KMS-11 (cell line): ENCODE results near the gene CDC25A.
"Not testable (repeated sequence)": the region's sequence is repeated elsewhere in the genome, so short reads cannot be mapped to it uniquely, and the experiment has no call there.

Experiments used
- H2AFZ ChIP-seq: fragments of 200-600 bp; sonication (generic); 2 replicates; pipeline ENCODE4 v1.6.1; 2016; ENCODE audit warnings: antibody characterized with exemption, mixed run types, low read depth
- H3K27ac ChIP-seq: fragments of 200-600 bp; sonication (generic); 2 replicates; pipeline ENCODE4 v1.6.1; 2016; ENCODE audit warnings: mild to moderate bottlenecking, mixed run types
- H3K27me3 ChIP-seq: fragments of 200-600 bp; sonication (generic); 2 replicates; pipeline ENCODE4 v1.6.1; 2017; ENCODE audit warnings: mild to moderate bottlenecking, low read depth, mixed run types, moderate library complexity; ENCODE audit not compliant: insufficient read depth
- H3K36me3 ChIP-seq: fragments of 200-600 bp; sonication (generic); 2 replicates; pipeline ENCODE4 v1.6.1; 2017; ENCODE audit warnings: mild to moderate bottlenecking, mixed run types; ENCODE audit not compliant: insufficient read depth
- H3K4me1 ChIP-seq: fragments of 200-600 bp; sonication (generic); 2 replicates; pipeline ENCODE4 v1.6.1; 2016; ENCODE audit warnings: mild to moderate bottlenecking, low read depth, mixed run types; ENCODE audit not compliant: poor library complexity, severe bottlenecking
- H3K4me2 ChIP-seq: fragments of 200-600 bp; sonication (generic); 2 replicates; pipeline ENCODE4 v1.7.0; 2016; ENCODE audit warnings: mild to moderate bottlenecking, mixed run types
- H3K4me3 ChIP-seq: fragments of 200-600 bp; sonication (generic); IDR thresholded peaks from 2 replicates; pipeline ENCODE4 v1.6.1; 2017; ENCODE audit warnings: low read depth, low read length, mixed read lengths; ENCODE audit not compliant: insufficient read depth
- H3K79me2 ChIP-seq: fragments of 200-600 bp; sonication (generic); 2 replicates; pipeline ENCODE4 v1.6.1; 2016; ENCODE audit warnings: low read depth, mixed run types; ENCODE audit not compliant: insufficient read depth
- H3K9ac ChIP-seq: fragments of 200-600 bp; sonication (generic); 2 replicates; pipeline ENCODE4 v1.6.1; 2016; ENCODE audit warnings: mild to moderate bottlenecking, mixed run types
- H4K20me1 ChIP-seq: fragments of 200-600 bp; sonication (generic); 2 replicates; pipeline ENCODE4 v1.6.1; 2016; ENCODE audit warnings: mild to moderate bottlenecking, mixed run types; ENCODE audit not compliant: insufficient read depth
- TF ChIP-seq, protein P1 (sequence below): fragments of 200-600 bp; sonication (generic); conservative IDR thresholded peaks from 2 replicates; pipeline ENCODE4 v1.6.1; 2017; ENCODE audit warnings: low read depth, mild to moderate bottlenecking, antibody characterized with exemption, low read length, moderate library complexity, mixed read lengths

The CDC25A gene

DNA sequence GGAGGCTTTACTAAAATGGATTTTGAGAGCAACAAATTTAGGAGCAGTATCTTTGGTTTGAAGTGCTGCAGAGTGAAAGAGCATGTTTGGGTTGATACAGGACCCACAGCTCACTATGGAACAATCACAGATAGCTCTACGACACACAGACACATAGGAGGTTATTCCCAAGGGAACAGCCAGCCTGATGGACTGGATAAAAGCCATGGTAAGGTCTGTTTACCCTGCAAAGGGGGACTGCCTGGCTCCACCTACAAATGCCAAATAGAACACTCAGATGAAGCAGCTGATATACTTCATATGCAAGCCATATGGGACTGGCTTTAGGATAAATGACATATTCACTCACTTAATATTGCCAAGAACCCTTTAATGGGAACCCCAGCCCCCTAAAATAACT, 75.4 kb downstream of the CDC25A start:
- Histone ChIP-seq H3K4me3 (no peak overlapping the region), H3K27ac (peak overlapping the region; percentile 8; the same call in 1 of the 2 replicates), H4K20me1 (no peaks in the 10 kb centered on the region), H2AFZ (no peak overlapping the region), H3K79me2 (no peaks in the 10 kb centered on the region), H3K36me3 (no peaks in the 10 kb centered on the region), H3K4me1 (peaks cover 20% of the 10 kb centered on the region), H3K27me3 (no peaks in the 10 kb centered on the region), H3K4me2 (peak overlapping the region; percentile 29; the same call in 1 of the 2 replicates), H3K9ac (no peak overlapping the region)
- TF ChIP-seq, protein P1, sequence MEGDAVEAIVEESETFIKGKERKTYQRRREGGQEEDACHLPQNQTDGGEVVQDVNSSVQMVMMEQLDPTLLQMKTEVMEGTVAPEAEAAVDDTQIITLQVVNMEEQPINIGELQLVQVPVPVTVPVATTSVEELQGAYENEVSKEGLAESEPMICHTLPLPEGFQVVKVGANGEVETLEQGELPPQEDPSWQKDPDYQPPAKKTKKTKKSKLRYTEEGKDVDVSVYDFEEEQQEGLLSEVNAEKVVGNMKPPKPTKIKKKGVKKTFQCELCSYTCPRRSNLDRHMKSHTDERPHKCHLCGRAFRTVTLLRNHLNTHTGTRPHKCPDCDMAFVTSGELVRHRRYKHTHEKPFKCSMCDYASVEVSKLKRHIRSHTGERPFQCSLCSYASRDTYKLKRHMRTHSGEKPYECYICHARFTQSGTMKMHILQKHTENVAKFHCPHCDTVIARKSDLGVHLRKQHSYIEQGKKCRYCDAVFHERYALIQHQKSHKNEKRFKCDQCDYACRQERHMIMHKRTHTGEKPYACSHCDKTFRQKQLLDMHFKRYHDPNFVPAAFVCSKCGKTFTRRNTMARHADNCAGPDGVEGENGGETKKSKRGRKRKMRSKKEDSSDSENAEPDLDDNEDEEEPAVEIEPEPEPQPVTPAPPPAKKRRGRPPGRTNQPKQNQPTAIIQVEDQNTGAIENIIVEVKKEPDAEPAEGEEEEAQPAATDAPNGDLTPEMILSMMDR: no peak

DNA sequence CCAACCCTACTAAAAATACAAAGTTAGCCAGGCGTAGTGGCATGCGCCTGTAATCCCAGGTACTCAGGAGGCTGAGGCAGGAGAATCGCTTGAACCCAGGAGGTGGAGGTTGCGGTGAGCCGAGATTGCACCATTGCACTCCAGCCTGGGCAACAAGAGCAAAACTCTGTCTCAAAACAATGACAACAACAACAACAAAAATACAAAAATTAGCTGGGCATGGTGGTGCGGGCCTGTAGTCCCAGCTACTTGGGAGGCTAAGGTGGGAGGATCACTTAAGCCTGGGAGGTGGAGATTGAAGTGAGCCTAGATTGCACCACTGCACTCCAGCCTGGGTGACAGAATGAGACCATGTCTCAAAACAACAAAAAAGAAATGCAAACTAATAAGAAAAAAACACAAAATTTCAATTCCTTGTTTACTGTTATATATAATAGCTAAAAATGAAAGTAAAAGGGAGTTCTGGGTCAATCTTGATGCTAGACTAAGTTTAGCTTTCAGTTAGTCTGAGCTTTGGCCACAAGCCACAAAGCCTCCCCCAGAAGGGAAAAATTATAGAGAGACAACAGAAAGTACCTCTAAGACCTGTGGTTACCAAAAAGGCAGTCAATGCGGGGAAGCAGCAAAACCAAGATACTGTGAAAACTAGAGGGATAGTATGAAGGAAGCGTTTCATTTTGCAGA, 76.0 kb downstream of the CDC25A start:
- not testable (repeated sequence) for H3K4me3 ChIP-seq, H4K20me1 ChIP-seq, H3K9ac ChIP-seq, H3K36me3 ChIP-seq, H3K27me3 ChIP-seq, H2AFZ ChIP-seq, H3K79me2 ChIP-seq
- Histone ChIP-seq H3K27ac (peak overlapping the region; percentile 8; the same call in 1 of the 2 replicates), H3K4me2 (peak overlapping the region; percentile 29; the same call in 1 of the 2 replicates), H3K4me1 (peaks cover 20% of the 10 kb centered on the region)

DNA sequence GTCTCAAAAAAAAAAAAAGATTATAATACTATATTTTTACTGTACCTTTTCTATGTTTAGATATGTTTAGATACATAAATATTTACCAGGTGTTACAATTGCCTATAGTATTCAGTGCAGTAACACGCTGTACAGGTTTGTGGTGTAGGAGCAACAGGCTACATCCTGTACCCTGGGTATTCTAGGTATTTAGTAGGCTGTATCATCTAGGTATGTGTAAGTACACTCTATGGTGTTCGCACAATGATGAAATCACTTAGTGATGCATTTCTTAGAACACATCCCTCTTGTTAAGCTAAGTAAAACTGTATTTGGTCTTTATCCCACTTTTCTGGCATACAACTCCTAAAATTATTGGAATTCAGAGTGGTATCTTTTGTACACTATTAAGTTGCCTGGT, 77.8 kb downstream of the CDC25A start:
- Histone ChIP-seq H4K20me1 (no peaks in the 10 kb centered on the region), H3K79me2 (no peaks in the 10 kb centered on the region), H3K36me3 (no peaks in the 10 kb centered on the region), H3K27me3 (no peaks in the 10 kb centered on the region), H3K4me3 (no peak overlapping the region), H3K27ac (no peak overlapping the region), H2AFZ (no peak overlapping the region), H3K4me2 (no peak overlapping the region), H3K4me1 (peaks cover 20% of the 10 kb centered on the region), H3K9ac (no peak overlapping the region)
- TF ChIP-seq, protein P1: no peak

DNA sequence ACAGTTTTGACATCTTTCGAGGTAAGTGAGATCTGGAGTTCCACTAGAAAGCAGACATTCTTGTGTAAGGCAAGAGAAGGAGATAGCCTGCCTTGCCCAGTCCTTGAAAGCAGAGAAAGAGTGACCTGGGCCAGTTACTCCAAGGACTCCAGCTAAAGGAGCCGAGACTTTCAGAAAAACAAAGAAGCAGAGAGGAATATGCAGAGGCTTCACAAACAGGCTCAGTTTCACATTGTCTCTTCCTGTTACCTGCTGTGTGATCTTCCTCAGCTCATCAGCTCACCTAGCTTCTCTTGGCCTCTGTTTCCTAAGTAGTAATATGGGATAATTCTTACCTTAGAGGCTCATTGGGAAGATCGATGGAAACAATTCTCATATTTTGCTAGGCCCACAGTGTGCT, 81.0 kb downstream of the CDC25A start:
- Histone ChIP-seq H3K36me3 (no peaks in the 10 kb centered on the region), H3K27me3 (no peaks in the 10 kb centered on the region), H2AFZ (no peak overlapping the region), H3K79me2 (no peaks in the 10 kb centered on the region), H3K9ac (no peak overlapping the region), H3K27ac (no peak overlapping the region), H3K4me2 (no peak overlapping the region), H3K4me1 (peaks cover 6% of the 10 kb centered on the region), H4K20me1 (no peaks in the 10 kb centered on the region), H3K4me3 (no peak overlapping the region)
- TF ChIP-seq, protein P1: no peak
